ENCODE results near the gene MLYCD.

Gene MLYCD

GRCh38 chr16:83970430-83970815 is 71.5 kb downstream of the MLYCD start:
- no peak for DNase-seq (ENCODE audit: low spot score)

- no peak for DNase-seq (ENCODE audit: low spot score)
These were observed 72.5 kb downstream of the MLYCD start for GRCh38 chr16:83971165-83972130.

- no peak for DNase-seq (ENCODE audit: low spot score)
These were observed 73.5 kb downstream of the MLYCD start for GRCh38 chr16:83972256-83973008.

GRCh38 chr16:83973077-83973476 is 74.2 kb downstream of the MLYCD start:
- no peak for DNase-seq (ENCODE audit: low spot score)

GRCh38 chr16:83973581-83974385 is 74.9 kb downstream of the MLYCD start:
- no peak for DNase-seq (ENCODE audit: low spot score)

- DNase-seq (ENCODE audit: low spot score): no peak
These were observed 75.6 kb downstream of the MLYCD start for GRCh38 chr16:83974475-83974874.

GRCh38 chr16:83975590-83976260 is 76.8 kb downstream of the MLYCD start:
- DNase-seq (ENCODE audit: low spot score): no peak
